Endothelial cell of umbilical vein (primary cell): ENCODE measurements around the gene COMMD9.

Experiments
- CTCF ChIP-seq, 2 donors: IDR thresholded peaks; 1 replicate in 1 of 2; 2 replicates in 1 of 2; pipeline ENCODE4 v1.5.1; 2011; ENCODE audit warnings: low read length in 2 of 2, mild to moderate bottlenecking in 2 of 2, moderate library complexity in 2 of 2, control low read depth in 1 of 2, inconsistent platforms in 1 of 2, low read depth in 1 of 2; ENCODE audit not compliant: insufficient read depth in 1 of 2; ENCODE audit errors: extremely low read depth in 1 of 2
- POLR2A ChIP-seq: IDR thresholded peaks from 2 replicates; pipeline ENCODE4 v1.6.1; 2012; ENCODE audit warnings: low read depth, mild to moderate bottlenecking, control low read depth, low read length

GRCh38 chr11:36304351-36304750 is 15.1 kb upstream of the COMMD9 start:
- no peak for TF ChIP-seq CTCF (IDR thresholded peaks at IDR 0.05; ENCODE audit: extremely low read depth in 1 of 2, insufficient read depth in 1 of 2, low read depth in 1 of 2, low read length in 2 of 2)
- no peak for TF ChIP-seq POLR2A
